Psoas muscle (tissue), 8 donors: Measurements from ENCODE around the gene GNPDA1. TPM values are rescaled to one million over a fixed set of nuclear protein-coding genes. Genes with fewer than 3 reads are reported as not detected.

ENCODE experiments used
- ATAC-seq, 4 donors: fragments of 200-7000 bp; cut with Tn5 transposase; one replicate each; pipeline ENCODE4 v1.9.1; 2020; ENCODE audit warnings: moderate library complexity in 3 of 4, mild to moderate bottlenecking in 2 of 4
- DNase-seq, 2 donors: peaks; one replicate each; pipeline ENCODE4 v3.0.0-alpha.2; 2020
- H3K27ac ChIP-seq: fragments of 200-600 bp; one replicate; pipeline ENCODE4 v1.8.0; 2022
- H3K27me3 ChIP-seq, 3 donors: fragments of 200-600 bp in 1 of 3; one replicate each; pipeline versions ENCODE4 v1.6.1 to v1.8.0; 2013 to 2022; ENCODE audit warnings: low read length in 2 of 3, mild to moderate bottlenecking in 2 of 3, moderate library complexity in 1 of 3; ENCODE audit not compliant: insufficient read depth in 3 of 3
- H3K36me3 ChIP-seq, 2 donors: fragments of 200-600 bp in 1 of 2; one replicate each; pipeline versions ENCODE4 v1.6.1 to v1.8.0; 2013 to 2022; ENCODE audit warnings: low read depth in 1 of 2, mild to moderate bottlenecking in 1 of 2, moderate library complexity in 1 of 2; ENCODE audit not compliant: insufficient read depth in 1 of 2
- H3K4me1 ChIP-seq: fragments of 200-600 bp; one replicate; pipeline ENCODE4 v1.8.0; 2022
- H3K4me3 ChIP-seq: fragments of 200-600 bp; one replicate; pipeline ENCODE4 v1.8.0; 2022; ENCODE audit warnings: mild to moderate bottlenecking
- H3K9me3 ChIP-seq: fragments of 200-600 bp; one replicate; pipeline ENCODE4 v1.8.0; 2022
- WGBS, 3 donors: extraction: QIAGEN DNeasy Blood & Tissue Kit; methylation state at CpG; one replicate each; pipeline versions ENCODE4 v1.1.6 to v1.1.7; 2013; 5-methylcytosine and 5-hydroxymethylcytosine counted together
- intact Hi-C, 2 donors: fragments of 100-400 bp; cut with DNase I; formaldehyde crosslinking; loops; one replicate each; pipeline versions ENCODE4 v1.11.0 to v1.14.2; 2022
- polyA plus RNA-seq, 3 donors: library from polyadenylated mRNA; stranded (reverse); fragments of 200-250 nt; gene quantifications; one replicate each; pipeline ENCODE4 v1.2.3, GENCODE V29; 2013
- total RNA-seq, 4 donors: library from RNA; stranded (reverse); fragmentation: NEBNext Ultra II Directional in 2 of 4; extraction: Animal tissue kit (Norgen Biotek cat#: 25700) in 2 of 4; gene quantifications; one replicate each; pipeline versions ENCODE4 v1.2.1 to v1.2.4, GENCODE V29; 2021 to 2023
- TF ChIP-seq, protein P1 (sequence below): fragments of 200-600 bp; IDR thresholded peaks from one replicate; pipeline ENCODE4 v1.8.0; 2022; ENCODE audit warnings: antibody characterized with exemption
- donor health status: healthy with polysubstance abuse.
- donor health status: DM: no; HTN: no; CAD: no; lungs with moderate emphysema.
- donor health status: Bipolar disorder and iron deficiency.
- donor health status: healthy.
- donor health status: DM: yes; HTN: yes; CAD: no.
- donor health status: DM: no; HTN: no; CAD: no.
- donor health status: DM: no; HTN: no; CAD: no.
- donor health status: DM: yes; HTN: yes; CAD: no.

The GNPDA1 gene
- total and polyA plus RNA-seq, 7 donors = 18.7 to 36.8 (median 26.4) TPM

DNA sequence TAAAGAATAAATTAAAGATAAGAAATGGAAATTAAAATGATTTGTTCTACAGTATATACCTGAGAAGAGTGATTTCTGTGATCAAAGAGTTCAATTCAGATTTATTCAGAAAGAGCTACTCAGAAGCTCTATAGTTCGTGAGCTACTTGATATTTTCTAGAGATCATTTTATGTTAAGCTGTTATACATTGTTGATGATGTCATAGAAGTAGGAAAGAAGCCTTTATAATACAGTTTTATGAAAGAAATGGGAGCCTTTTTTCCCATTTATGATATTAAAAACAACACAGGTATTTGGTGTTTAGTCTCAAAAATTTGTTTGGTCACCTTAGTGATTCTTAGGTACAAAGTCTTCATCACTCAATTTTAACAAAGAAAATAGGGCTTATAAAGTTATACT lies 23.1 kb downstream of the GNPDA1 start:
- H3K27ac ChIP-seq = no peak overlapping the region
- no peak for DNase-seq
- ATAC-seq = no peak
- peaks cover 9 to 89% of the 10 kb centered on the region in 2 donors for H3K36me3 ChIP-seq
- TF ChIP-seq, protein P1, sequence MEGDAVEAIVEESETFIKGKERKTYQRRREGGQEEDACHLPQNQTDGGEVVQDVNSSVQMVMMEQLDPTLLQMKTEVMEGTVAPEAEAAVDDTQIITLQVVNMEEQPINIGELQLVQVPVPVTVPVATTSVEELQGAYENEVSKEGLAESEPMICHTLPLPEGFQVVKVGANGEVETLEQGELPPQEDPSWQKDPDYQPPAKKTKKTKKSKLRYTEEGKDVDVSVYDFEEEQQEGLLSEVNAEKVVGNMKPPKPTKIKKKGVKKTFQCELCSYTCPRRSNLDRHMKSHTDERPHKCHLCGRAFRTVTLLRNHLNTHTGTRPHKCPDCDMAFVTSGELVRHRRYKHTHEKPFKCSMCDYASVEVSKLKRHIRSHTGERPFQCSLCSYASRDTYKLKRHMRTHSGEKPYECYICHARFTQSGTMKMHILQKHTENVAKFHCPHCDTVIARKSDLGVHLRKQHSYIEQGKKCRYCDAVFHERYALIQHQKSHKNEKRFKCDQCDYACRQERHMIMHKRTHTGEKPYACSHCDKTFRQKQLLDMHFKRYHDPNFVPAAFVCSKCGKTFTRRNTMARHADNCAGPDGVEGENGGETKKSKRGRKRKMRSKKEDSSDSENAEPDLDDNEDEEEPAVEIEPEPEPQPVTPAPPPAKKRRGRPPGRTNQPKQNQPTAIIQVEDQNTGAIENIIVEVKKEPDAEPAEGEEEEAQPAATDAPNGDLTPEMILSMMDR = no peak
- intact Hi-C loops = loop anchor here in 1 of 2 donors (5.0 kb wide), 1 partner anchor 153 kb away; no protein-coding TSS in a partner anchor
- H3K4me1 ChIP-seq = peaks cover 5% of the 10 kb centered on the region
- H3K9me3 ChIP-seq = no peaks in the 10 kb centered on the region
- H3K4me3 ChIP-seq = no peak overlapping the region
- H3K27me3 ChIP-seq = no peaks in the 10 kb centered on the region
- 0 to 1% (median 0%) methylated on average over 1 of the region's 1 CpG for WGBS, 3 donors

DNA sequence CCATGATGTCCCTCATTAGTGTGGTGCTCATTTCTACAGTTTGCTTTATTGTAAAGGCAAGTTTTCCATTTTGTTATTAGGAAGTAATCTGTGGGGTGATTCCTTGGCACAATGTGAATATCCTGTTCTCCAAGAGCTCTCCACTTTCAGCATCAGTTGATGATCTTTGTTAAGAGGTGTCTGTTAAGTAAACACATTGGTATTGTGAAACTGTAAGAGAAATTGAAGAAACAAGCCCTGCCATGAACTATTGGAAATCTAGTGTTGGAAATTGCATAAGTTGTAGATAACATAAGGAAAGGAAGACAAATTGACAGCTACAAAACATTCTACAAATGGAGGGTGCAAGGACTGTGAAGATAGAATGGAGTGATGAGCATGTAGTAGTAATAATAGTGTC lies 26.8 kb downstream of the GNPDA1 start:
- Histone ChIP-seq H3K4me1 (no peaks in the 10 kb centered on the region), H3K27me3 (no peaks in the 10 kb centered on the region), H3K27ac (no peak overlapping the region), H3K36me3 (peaks cover 5 to 97% of the 10 kb centered on the region in 2 donors), H3K9me3 (no peaks in the 10 kb centered on the region), H3K4me3 (no peak overlapping the region)
- DNase-seq = no peak
- intact Hi-C loops = no loop called here
- no peak for ATAC-seq
- TF ChIP-seq, protein P1 = no peak

DNA sequence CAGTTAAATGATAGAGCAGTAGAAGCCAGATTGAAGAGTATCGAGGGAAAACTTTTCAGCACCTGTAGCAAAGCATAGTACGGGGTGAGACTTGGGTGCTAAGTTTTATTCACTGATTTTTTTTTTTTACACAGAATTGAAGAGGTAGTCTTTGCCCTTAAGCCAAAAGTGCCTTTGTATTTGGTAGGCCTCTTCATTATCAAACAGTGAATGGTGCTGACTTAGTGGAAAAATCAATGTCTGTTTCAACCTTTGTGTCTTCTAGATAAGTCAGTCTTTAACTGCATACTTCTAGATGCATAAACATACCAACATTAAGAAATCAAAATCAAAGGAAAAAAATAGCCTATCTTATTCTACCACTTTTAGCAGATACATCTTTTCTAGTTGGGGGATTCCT lies 30.2 kb downstream of the GNPDA1 start:
- Histone ChIP-seq H3K4me1 (peaks cover 11% of the 10 kb centered on the region), H3K4me3 (no peak overlapping the region), H3K9me3 (no peaks in the 10 kb centered on the region), H3K36me3 (peaks cover 15 to 99% of the 10 kb centered on the region in 2 donors), H3K27me3 (no peaks in the 10 kb centered on the region), H3K27ac (no peak overlapping the region)
- DNase-seq (no peak), ATAC-seq (no peak)
- intact Hi-C loops = no loop called here
- WGBS, 3 donors = 47 to 49% (median 48%) methylated on average over 2 of the region's 2 CpGs
- TF ChIP-seq, protein P1 = no peak

DNA sequence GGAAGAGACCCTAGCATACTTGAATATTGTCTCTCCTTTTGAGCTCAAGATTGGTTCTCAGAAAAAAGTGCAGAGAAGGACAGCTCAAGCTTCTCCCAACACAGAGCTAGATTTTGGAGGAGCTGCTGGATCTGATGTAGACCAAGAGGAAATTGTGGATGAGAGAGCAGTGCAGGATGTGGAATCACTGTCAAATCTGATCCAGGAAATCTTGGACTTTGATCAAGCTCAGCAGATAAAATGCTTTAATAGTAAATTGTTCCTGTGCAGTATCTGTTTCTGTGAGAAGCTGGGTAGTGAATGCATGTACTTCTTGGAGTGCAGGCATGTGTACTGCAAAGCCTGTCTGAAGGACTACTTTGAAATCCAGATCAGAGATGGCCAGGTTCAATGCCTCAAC lies 34.4 kb downstream of the GNPDA1 start:
- Histone ChIP-seq H3K4me1 (peaks cover 42% of the 10 kb centered on the region), H3K9me3 (no peaks in the 10 kb centered on the region), H3K27me3 (no peaks in the 10 kb centered on the region), H3K27ac (no peak overlapping the region), H3K4me3 (no peak overlapping the region), H3K36me3 (peaks cover 15 to 100% of the 10 kb centered on the region in 2 donors)
- ATAC-seq = no peak
- TF ChIP-seq, protein P1 = no peak
- no peak for DNase-seq
- intact Hi-C loops = no loop called here

DNA sequence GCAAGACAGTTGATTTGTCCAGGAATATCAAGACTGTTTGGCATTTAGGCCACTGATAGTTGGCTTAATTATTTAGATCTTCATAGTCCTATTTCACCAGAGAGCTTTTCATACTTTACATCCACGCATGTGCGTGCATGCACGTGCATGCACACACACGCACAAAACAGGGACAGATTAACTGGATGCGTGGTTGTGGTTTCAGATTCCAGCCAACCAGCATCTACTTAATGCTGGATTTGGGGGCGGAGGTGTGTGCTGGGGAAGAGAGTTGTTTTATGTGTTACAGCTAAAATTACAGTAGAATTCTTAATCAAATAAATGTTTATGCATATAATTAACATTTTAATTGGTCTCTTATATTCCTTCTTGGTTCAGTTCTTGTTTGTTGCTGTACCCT lies 36.7 kb downstream of the GNPDA1 start:
- Histone ChIP-seq H3K27ac (no peak overlapping the region), H3K4me3 (no peak overlapping the region), H3K4me1 (peaks cover 42% of the 10 kb centered on the region), H3K36me3 (peaks cover 16 to 94% of the 10 kb centered on the region in 2 donors), H3K9me3 (no peaks in the 10 kb centered on the region), H3K27me3 (no peaks in the 10 kb centered on the region)
- TF ChIP-seq, protein P1 = no peak
- intact Hi-C loops = no loop called here
- WGBS, 3 donors = 48 to 66% (median 52%) methylated on average over 6 of the region's 6 CpGs
- DNase-seq (no peak), ATAC-seq (peak in 1 of 4 donors; percentile 27)
